Tibial nerve (tissue), 4 donors: ENCODE data around the gene GPR62.

ENCODE experiments used
- EP300 ChIP-seq, 2 donors: sonication (generic); formaldehyde crosslinking; IDR thresholded peaks; one replicate each; pipeline ENCODE4 v1.6.1; 2017; ENCODE audit warnings: antibody characterized with exemption in 2 of 2, mild to moderate bottlenecking in 1 of 2
- POLR2A ChIP-seq, 2 donors: fragments of 450-650 bp; IDR thresholded peaks; one replicate each; pipeline ENCODE4 v1.6.1; 2017; ENCODE audit warnings: antibody characterized with exemption in 2 of 2, mild to moderate bottlenecking in 2 of 2, moderate library complexity in 2 of 2
- TF ChIP-seq, protein P1 (sequence below), 5 experiments: fragments of 200-600 bp in 3 of 5; fragments of 450-650 bp in 2 of 5; sonication (generic) in 3 of 5; IDR thresholded peaks; one replicate each; pipeline ENCODE4 v1.5.1; 2016 to 2019; ENCODE audit warnings: antibody characterized with exemption in 5 of 5, mild to moderate bottlenecking in 3 of 5, moderate library complexity in 2 of 5

DNA sequence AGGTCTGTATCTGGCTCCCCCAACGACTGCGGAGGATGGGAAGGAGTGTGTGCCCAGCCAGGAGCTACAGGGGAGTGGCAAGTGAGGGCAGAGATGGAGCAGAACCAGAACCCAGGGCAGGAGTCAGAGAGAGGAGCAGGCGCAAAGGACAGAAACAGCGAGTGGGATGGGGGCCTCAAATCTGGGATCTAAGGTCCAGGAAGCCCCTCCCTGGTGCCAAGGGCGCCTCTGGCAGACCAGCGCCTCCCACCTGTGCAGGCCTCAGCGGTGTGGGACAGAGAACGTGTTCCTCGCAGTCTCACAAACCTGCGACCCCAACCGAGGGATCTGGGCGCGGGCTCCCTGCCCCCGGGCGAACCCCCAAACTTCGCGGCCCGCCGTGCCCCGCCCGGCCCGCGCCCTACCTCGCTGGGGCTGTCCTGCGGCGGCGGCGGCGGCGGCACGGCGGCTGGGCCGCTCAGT lies 11.8 kb downstream of the GPR62 start:
- TF ChIP-seq, protein P1, sequence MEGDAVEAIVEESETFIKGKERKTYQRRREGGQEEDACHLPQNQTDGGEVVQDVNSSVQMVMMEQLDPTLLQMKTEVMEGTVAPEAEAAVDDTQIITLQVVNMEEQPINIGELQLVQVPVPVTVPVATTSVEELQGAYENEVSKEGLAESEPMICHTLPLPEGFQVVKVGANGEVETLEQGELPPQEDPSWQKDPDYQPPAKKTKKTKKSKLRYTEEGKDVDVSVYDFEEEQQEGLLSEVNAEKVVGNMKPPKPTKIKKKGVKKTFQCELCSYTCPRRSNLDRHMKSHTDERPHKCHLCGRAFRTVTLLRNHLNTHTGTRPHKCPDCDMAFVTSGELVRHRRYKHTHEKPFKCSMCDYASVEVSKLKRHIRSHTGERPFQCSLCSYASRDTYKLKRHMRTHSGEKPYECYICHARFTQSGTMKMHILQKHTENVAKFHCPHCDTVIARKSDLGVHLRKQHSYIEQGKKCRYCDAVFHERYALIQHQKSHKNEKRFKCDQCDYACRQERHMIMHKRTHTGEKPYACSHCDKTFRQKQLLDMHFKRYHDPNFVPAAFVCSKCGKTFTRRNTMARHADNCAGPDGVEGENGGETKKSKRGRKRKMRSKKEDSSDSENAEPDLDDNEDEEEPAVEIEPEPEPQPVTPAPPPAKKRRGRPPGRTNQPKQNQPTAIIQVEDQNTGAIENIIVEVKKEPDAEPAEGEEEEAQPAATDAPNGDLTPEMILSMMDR (IDR thresholded peaks at IDR 0.05) = no peak
- TF ChIP-seq POLR2A (IDR thresholded peaks at IDR 0.05) (peak in 1 of 2 donors; percentile 81), EP300 (IDR thresholded peaks at IDR 0.05) (no peak)
